ENCODE data around the gene TM7SF2. TPM values are rescaled to one million over a fixed set of nuclear protein-coding genes. Genes with fewer than 3 reads are reported as not detected.

The TM7SF2 gene
- total and polyA plus RNA-seq, 2 of the 13 experiments (the other 11 are each of a cell fraction or from before 2014, with no cell fraction given) = 56.0 to 66.9 TPM

DNA sequence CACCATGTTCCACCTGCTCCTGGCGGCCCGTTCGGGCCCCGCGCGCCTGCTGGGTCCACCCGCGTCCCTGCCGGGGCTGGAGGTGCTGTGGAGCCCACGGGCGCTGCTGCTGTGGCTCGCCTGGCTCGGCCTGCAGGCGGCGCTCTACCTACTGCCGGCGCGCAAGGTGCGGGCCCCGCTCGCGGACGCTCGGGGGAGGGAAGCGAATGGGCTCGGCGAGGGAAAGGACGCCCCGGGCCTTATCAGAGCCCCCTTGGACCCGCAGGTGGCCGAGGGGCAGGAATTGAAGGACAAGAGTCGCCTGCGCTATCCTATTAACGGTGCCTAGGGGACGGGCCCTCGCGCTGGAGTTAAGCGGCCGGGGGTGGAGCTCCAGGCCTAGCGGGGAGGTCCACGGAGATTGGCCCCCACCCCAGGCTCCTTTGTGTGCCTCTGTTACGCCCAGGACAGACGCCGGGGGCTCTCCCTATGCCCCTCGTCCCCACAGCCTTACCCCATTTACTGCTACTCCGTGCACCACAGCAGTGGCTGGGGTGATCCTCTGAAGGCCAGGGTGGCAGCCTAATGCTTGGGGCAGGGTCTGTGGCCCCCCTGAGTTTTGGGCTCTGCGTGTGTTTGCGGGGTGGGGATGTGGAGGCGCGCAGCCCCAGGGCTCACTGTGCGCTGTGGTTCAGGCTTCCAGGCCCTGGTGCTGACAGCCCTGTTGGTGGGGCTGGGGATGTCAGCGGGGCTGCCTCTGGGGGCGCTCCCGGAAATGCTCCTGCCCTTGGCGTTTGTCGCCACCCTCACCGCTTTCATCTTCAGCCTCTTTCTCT lies 1.1 kb downstream of the TM7SF2 start (continued):
- TF ChIP-seq, protein P1, sequence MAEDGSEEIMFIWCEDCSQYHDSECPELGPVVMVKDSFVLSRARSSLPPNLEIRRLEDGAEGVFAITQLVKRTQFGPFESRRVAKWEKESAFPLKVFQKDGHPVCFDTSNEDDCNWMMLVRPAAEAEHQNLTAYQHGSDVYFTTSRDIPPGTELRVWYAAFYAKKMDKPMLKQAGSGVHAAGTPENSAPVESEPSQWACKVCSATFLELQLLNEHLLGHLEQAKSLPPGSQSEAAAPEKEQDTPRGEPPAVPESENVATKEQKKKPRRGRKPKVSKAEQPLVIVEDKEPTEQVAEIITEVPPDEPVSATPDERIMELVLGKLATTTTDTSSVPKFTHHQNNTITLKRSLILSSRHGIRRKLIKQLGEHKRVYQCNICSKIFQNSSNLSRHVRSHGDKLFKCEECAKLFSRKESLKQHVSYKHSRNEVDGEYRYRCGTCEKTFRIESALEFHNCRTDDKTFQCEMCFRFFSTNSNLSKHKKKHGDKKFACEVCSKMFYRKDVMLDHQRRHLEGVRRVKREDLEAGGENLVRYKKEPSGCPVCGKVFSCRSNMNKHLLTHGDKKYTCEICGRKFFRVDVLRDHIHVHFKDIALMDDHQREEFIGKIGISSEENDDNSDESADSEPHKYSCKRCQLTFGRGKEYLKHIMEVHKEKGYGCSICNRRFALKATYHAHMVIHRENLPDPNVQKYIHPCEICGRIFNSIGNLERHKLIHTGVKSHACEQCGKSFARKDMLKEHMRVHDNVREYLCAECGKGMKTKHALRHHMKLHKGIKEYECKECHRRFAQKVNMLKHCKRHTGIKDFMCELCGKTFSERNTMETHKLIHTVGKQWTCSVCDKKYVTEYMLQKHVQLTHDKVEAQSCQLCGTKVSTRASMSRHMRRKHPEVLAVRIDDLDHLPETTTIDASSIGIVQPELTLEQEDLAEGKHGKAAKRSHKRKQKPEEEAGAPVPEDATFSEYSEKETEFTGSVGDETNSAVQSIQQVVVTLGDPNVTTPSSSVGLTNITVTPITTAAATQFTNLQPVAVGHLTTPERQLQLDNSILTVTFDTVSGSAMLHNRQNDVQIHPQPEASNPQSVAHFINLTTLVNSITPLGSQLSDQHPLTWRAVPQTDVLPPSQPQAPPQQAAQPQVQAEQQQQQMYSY (CRISPR knock-in tag; IDR thresholded peaks at IDR 0.05) = no peak
- TF ChIP-seq ZNF382 (CRISPR knock-in tag; IDR thresholded peaks at IDR 0.05; ENCODE audit: borderline replicate concordance) (no peak), ZNF292 (CRISPR knock-in tag; IDR thresholded peaks at IDR 0.05; ENCODE audit: borderline replicate concordance, low read depth) (no peak), JUND (CRISPR knock-in tag; IDR thresholded peaks at IDR 0.05) (no peak), AHR (CRISPR knock-in tag; IDR thresholded peaks at IDR 0.05) (peak; percentile 51; the same call in 1 of the 2 replicates), ZNF329 (CRISPR knock-in tag; IDR thresholded peaks at IDR 0.05; ENCODE audit: low read depth) (no peak), HNRNPLL (IDR thresholded peaks at IDR 0.05; ENCODE audit: low read depth, low read length, poor library complexity, severe bottlenecking) (peak; percentile 56), ZNF30 (CRISPR knock-in tag; IDR thresholded peaks at IDR 0.05) (no peak), JDP2 (CRISPR knock-in tag; IDR thresholded peaks at IDR 0.05; ENCODE audit: borderline replicate concordance) (no peak), ZNF337 (CRISPR knock-in tag; IDR thresholded peaks at IDR 0.05; ENCODE audit: borderline replicate concordance, low read depth) (no peak), ZBTB1 (CRISPR knock-in tag; IDR thresholded peaks at IDR 0.05; ENCODE audit: borderline replicate concordance) (no peak), ZNF225 (CRISPR knock-in tag; IDR thresholded peaks at IDR 0.05) (0 out of 2 replicates have a peak, but pooled peaks have one; percentile 56), ZNF737 (CRISPR knock-in tag; IDR thresholded peaks at IDR 0.05; ENCODE audit: borderline replicate concordance) (no peak), ZNF563 (CRISPR knock-in tag; IDR thresholded peaks at IDR 0.05) (no peak; the same call in 1 of the 2 replicates)
- TF ChIP-seq, protein P2, sequence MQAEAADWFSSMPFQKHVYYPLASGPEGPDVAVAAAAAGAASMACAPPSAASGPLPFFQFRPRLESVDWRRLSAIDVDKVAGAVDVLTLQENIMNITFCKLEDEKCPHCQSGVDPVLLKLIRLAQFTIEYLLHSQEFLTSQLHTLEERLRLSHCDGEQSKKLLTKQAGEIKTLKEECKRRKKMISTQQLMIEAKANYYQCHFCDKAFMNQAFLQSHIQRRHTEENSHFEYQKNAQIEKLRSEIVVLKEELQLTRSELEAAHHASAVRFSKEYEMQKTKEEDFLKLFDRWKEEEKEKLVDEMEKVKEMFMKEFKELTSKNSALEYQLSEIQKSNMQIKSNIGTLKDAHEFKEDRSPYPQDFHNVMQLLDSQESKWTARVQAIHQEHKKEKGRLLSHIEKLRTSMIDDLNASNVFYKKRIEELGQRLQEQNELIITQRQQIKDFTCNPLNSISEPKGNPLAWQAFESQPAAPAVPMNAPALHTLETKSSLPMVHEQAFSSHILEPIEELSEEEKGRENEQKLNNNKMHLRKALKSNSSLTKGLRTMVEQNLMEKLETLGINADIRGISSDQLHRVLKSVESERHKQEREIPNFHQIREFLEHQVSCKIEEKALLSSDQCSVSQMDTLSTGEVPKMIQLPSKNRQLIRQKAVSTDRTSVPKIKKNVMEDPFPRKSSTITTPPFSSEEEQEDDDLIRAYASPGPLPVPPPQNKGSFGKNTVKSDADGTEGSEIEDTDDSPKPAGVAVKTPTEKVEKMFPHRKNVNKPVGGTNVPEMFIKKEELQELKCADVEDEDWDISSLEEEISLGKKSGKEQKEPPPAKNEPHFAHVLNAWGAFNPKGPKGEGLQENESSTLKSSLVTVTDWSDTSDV (CRISPR knock-in tag; IDR thresholded peaks at IDR 0.05) = no peak
- TF ChIP-seq, protein P3, sequence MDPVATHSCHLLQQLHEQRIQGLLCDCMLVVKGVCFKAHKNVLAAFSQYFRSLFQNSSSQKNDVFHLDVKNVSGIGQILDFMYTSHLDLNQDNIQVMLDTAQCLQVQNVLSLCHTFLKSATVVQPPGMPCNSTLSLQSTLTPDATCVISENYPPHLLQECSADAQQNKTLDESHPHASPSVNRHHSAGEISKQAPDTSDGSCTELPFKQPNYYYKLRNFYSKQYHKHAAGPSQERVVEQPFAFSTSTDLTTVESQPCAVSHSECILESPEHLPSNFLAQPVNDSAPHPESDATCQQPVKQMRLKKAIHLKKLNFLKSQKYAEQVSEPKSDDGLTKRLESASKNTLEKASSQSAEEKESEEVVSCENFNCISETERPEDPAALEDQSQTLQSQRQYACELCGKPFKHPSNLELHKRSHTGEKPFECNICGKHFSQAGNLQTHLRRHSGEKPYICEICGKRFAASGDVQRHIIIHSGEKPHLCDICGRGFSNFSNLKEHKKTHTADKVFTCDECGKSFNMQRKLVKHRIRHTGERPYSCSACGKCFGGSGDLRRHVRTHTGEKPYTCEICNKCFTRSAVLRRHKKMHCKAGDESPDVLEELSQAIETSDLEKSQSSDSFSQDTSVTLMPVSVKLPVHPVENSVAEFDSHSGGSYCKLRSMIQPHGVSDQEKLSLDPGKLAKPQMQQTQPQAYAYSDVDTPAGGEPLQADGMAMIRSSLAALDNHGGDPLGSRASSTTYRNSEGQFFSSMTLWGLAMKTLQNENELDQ (CRISPR knock-in tag; IDR thresholded peaks at IDR 0.05; ENCODE audit: borderline replicate concordance) = no peak
- TF ChIP-seq, protein P4, sequence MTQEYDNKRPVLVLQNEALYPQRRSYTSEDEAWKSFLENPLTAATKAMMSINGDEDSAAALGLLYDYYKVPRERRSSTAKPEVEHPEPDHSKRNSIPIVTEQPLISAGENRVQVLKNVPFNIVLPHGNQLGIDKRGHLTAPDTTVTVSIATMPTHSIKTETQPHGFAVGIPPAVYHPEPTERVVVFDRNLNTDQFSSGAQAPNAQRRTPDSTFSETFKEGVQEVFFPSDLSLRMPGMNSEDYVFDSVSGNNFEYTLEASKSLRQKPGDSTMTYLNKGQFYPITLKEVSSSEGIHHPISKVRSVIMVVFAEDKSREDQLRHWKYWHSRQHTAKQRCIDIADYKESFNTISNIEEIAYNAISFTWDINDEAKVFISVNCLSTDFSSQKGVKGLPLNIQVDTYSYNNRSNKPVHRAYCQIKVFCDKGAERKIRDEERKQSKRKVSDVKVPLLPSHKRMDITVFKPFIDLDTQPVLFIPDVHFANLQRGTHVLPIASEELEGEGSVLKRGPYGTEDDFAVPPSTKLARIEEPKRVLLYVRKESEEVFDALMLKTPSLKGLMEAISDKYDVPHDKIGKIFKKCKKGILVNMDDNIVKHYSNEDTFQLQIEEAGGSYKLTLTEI (CRISPR knock-in tag; conservative IDR thresholded peaks at IDR 0.05) = no peak

Data from HepG2 (cell line).